ENCODE data around the gene PDZD7.
A peak's percentile ranks its signal among the peaks of the same experiment; 100 is the strongest.
"Not testable (repeated sequence)": the region's sequence is repeated elsewhere in the genome, so short reads cannot be mapped to it uniquely, and the experiment has no call there.

Gene PDZD7

GRCh38 chr10:100982916-100983830 is 47.8 kb downstream of the PDZD7 start:
- peak; percentile 49 for DNase-seq (ENCODE audit: low spot score)

GRCh38 chr10:100981178-100981772 is 49.7 kb downstream of the PDZD7 start:
- no peak for DNase-seq (ENCODE audit: low spot score)

GRCh38 chr10:100980711-100981110 is 50.2 kb downstream of the PDZD7 start:
- DNase-seq (ENCODE audit: low spot score): no peak

- no peak for DNase-seq (ENCODE audit: low spot score)
Observed at GRCh38 chr10:100980311-100980710, 50.6 kb downstream of the PDZD7 start.

GRCh38 chr10:100979791-100980272 is 51.1 kb downstream of the PDZD7 start:
- no peak for DNase-seq (ENCODE audit: low spot score)

- DNase-seq (ENCODE audit: low spot score): no peak
Observed at GRCh38 chr10:100978901-100979195, 52.1 kb downstream of the PDZD7 start.

- DNase-seq (ENCODE audit: low spot score): no peak
Observed at GRCh38 chr10:100978121-100978900, 52.6 kb downstream of the PDZD7 start.

GRCh38 chr10:100977436-100977835 is 53.5 kb downstream of the PDZD7 start:
- no peak for DNase-seq (ENCODE audit: low spot score)

GRCh38 chr10:100976906-100977305 is 54.0 kb downstream of the PDZD7 start:
- no peak for DNase-seq (ENCODE audit: low spot score)

- DNase-seq (ENCODE audit: low spot score): not testable (repeated sequence)
Observed at GRCh38 chr10:100975397-100975796, 55.5 kb downstream of the PDZD7 start.

GRCh38 chr10:100972904-100973535 is 57.9 kb downstream of the PDZD7 start:
- DNase-seq (ENCODE audit: low spot score): no peak

- DNase-seq (ENCODE audit: low spot score): no peak
Observed at GRCh38 chr10:100972115-100972903, 58.6 kb downstream of the PDZD7 start.

GRCh38 chr10:100970914-100971811 is 59.8 kb downstream of the PDZD7 start:
- DNase-seq (ENCODE audit: low spot score): no peak

- no peak for DNase-seq (ENCODE audit: low spot score)
Observed at GRCh38 chr10:100970076-100970913, 60.6 kb downstream of the PDZD7 start.

GRCh38 chr10:100969187-100970075 is 61.5 kb downstream of the PDZD7 start, which contains the start of gene SEMA4G:
Gene SEMA4G, plus strand, starts transcription at chr10:100969504. Its CDS starts 3,409 bp downstream, at chr10:100972913.
- no peak for DNase-seq (ENCODE audit: low spot score)

GRCh38 chr10:100968863-100969186 is 62.1 kb downstream of the PDZD7 start:
- DNase-seq (ENCODE audit: low spot score): no peak

- DNase-seq (ENCODE audit: low spot score): no peak
Observed at GRCh38 chr10:100968062-100968736, 62.7 kb downstream of the PDZD7 start.

- no peak for DNase-seq (ENCODE audit: low spot score)
Observed at GRCh38 chr10:100967332-100967731, 63.6 kb downstream of the PDZD7 start.

All from pons (tissue), 1 donor.